Measurements from ENCODE around the gene OGDH. TPM values are rescaled to one million over a fixed set of nuclear protein-coding genes. Genes with fewer than 3 reads are reported as not detected.

The OGDH gene
- total and polyA plus RNA-seq, 2 of the 13 experiments (the other 11 are each of a cell fraction or from before 2014, with no cell fraction given), result 17.4 to 25.4 TPM

DNA sequence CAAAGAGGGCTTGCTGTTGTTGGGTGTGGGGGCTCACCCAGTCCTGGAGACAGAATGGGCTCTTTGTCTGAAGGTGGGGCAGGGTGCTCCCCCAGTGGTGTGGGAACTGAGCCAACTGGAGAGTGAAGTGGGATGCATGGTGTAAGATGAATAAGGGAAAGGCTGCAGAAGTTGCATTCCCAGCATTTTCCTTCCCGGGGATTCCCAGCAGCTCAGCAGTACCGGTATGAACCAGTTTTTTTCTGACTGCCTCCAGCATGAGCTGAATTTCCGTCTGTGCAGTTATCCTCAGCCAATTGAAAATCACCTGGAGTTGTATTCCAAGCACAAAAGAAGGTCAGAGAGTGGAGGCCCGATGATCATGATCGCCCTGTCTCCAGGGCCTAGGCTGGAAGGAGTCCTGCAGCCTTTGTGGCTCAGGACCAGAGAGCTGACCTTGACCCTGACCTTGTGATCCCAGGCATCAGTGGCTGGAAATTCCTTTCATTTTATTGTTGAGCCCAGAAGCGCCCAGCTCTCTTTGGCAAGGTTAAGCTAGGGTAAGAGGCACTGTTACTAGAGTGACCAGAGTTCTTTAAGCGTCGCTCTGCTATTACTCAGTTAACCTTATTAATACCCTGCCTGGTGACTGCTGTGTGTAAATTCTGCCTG lies 33.4 kb downstream of the OGDH start (continued):
- no peak for TF ChIP-seq ZNF296 (CRISPR knock-in tag; conservative IDR thresholded peaks at IDR 0.05)
- peak; percentile 70 for TF ChIP-seq ARID5B (CRISPR knock-in tag; IDR thresholded peaks at IDR 0.05)
- TF ChIP-seq ZNF451 (CRISPR knock-in tag; IDR thresholded peaks at IDR 0.05), result no peak
- TF ChIP-seq BATF2 (CRISPR knock-in tag; IDR thresholded peaks at IDR 0.05), result no peak
- TF ChIP-seq NR2F1 (CRISPR knock-in tag; IDR thresholded peaks at IDR 0.05), result peak; percentile 92
- TF ChIP-seq SMAD9 (CRISPR knock-in tag; IDR thresholded peaks at IDR 0.05), result no peak
- TF ChIP-seq ZNF792 (CRISPR knock-in tag; IDR thresholded peaks at IDR 0.05), result 0 out of 2 replicates have a peak, but pooled peaks have one; percentile 25
- no peak for TF ChIP-seq ARNTL (CRISPR knock-in tag; IDR thresholded peaks at IDR 0.05)
- peak; percentile 44; the same call in 1 of the 2 replicates for TF ChIP-seq ZNF644 (CRISPR knock-in tag; IDR thresholded peaks at IDR 0.05; ENCODE audit: low read depth)
- TF ChIP-seq RELA (CRISPR knock-in tag; IDR thresholded peaks at IDR 0.05), result peak; percentile 65; the same call in 1 of the 2 replicates
- TF ChIP-seq, protein P1, sequence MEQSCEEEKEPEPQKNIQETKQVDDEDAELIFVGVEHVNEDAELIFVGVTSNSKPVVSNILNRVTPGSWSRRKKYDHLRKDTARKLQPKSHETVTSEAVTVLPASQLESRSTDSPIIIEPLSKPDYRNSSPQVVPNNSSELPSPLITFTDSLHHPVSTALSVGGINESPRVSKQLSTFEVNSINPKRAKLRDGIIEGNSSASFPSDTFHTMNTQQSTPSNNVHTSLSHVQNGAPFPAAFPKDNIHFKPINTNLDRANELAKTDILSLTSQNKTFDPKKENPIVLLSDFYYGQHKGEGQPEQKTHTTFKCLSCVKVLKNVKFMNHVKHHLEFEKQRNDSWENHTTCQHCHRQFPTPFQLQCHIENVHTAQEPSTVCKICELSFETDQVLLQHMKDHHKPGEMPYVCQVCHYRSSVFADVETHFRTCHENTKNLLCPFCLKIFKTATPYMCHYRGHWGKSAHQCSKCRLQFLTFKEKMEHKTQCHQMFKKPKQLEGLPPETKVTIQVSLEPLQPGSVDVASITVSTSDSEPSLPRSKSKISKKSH (CRISPR knock-in tag; IDR thresholded peaks at IDR 0.05; ENCODE audit: borderline replicate concordance), result no peak
- no peak for TF ChIP-seq ZNF530 (CRISPR knock-in tag; IDR thresholded peaks at IDR 0.05; ENCODE audit: low read depth)
- no peak for TF ChIP-seq GTF3A (CRISPR knock-in tag; conservative IDR thresholded peaks at IDR 0.05)
- TF ChIP-seq KDM3A (CRISPR knock-in tag; IDR thresholded peaks at IDR 0.05; ENCODE audit: low read depth), result 0 out of 2 replicates have a peak, but pooled peaks have one; percentile 20
- TF ChIP-seq, protein P2, sequence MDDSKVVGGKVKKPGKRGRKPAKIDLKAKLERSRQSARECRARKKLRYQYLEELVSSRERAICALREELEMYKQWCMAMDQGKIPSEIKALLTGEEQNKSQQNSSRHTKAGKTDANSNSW (CRISPR knock-in tag; IDR thresholded peaks at IDR 0.05; ENCODE audit: borderline replicate concordance), result no peak
- peak; percentile 79 for TF ChIP-seq NR2F2 (IDR thresholded peaks at IDR 0.05; ENCODE audit: borderline replicate concordance, low read depth)
- no peak for TF ChIP-seq SMARCC2 (IDR thresholded peaks at IDR 0.05)
- no peak for TF ChIP-seq ZNF207 (IDR thresholded peaks at IDR 0.05; ENCODE audit: borderline replicate concordance)
- TF ChIP-seq ZZZ3 (CRISPR knock-in tag; IDR thresholded peaks at IDR 0.05; ENCODE audit: borderline replicate concordance), result no peak
- TF ChIP-seq BCL6 (CRISPR knock-in tag; IDR thresholded peaks at IDR 0.05), result peak; percentile 73
- no peak for TF ChIP-seq ZNF446 (CRISPR knock-in tag; IDR thresholded peaks at IDR 0.05)
- TF ChIP-seq, protein P3, sequence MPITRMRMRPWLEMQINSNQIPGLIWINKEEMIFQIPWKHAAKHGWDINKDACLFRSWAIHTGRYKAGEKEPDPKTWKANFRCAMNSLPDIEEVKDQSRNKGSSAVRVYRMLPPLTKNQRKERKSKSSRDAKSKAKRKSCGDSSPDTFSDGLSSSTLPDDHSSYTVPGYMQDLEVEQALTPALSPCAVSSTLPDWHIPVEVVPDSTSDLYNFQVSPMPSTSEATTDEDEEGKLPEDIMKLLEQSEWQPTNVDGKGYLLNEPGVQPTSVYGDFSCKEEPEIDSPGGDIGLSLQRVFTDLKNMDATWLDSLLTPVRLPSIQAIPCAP (CRISPR knock-in tag; IDR thresholded peaks at IDR 0.05; ENCODE audit: low read depth), result no peak
- no peak for TF ChIP-seq KLF11 (CRISPR knock-in tag; IDR thresholded peaks at IDR 0.05)
- no peak for TF ChIP-seq HNRNPH1 (optimal IDR thresholded peaks at IDR 0.05; ENCODE audit: low read depth, low read length)
